Measurements from ENCODE around the gene SH3BP5.

SH3BP5 gene

DNA sequence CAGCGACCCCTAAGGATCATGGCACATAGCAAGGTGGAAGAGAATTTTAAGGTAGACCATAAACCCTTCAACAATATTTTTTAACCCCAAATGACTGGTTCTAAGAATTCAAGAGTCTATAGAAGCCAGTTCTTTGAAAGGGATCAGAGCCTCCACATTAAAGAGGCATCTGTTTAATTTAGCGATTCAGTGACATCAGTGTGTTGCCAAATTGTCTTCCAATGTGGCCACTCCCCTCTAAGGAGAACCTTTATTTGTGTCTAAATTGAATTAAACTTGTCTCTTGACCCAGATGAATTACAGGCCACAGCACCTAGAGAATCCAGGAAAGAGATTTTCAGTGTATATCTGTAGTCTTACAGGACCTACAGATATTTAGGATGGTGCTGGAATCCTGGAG lies 6.6 kb upstream of the SH3BP5 start:
- Mint-ChIP-seq H3K36me3 (ENCODE audit: low read depth) (no peaks in the 10 kb centered on the region), H3K4me1 (ENCODE audit: low read depth) (peaks cover 17% of the 10 kb centered on the region), H3K4me3 (no peak overlapping the region), H3K9me3 (no peaks in the 10 kb centered on the region), H3K27me3 (ENCODE audit: low read depth) (peaks cover 4% of the 10 kb centered on the region), H3K27ac (no peak overlapping the region)

GRCh38 chr3:15337963-15338362 lies 5.6 kb upstream of the SH3BP5 start:
- Mint-ChIP-seq H3K9me3 (no peaks in the 10 kb centered on the region), H3K4me3 (no peak overlapping the region), H3K36me3 (ENCODE audit: low read depth) (no peaks in the 10 kb centered on the region), H3K27ac (no peak overlapping the region), H3K27me3 (ENCODE audit: low read depth) (peaks cover 4% of the 10 kb centered on the region), H3K4me1 (ENCODE audit: low read depth) (peaks cover 26% of the 10 kb centered on the region)

DNA sequence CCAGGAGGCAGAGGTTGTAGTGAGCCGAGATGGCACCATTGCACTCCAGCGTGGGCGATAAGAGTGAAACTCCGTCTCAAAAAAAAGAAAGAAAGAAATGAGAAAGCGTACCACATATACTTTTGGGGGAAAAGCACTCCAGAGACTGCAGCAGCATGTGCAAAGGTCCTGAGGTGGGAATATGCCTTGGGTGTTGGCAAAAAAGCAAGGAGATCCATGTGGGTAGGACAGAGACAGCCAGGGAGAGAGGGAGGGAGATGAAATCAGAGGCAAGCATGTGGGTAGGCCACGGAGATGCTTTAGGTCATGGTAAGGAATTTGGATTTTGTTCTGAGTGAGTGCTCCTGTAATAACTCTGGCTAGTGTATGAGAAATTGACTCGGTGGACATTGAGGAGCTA lies 3.7 kb upstream of the SH3BP5 start:
- Mint-ChIP-seq H3K4me1 (ENCODE audit: low read depth) (peaks cover 28% of the 10 kb centered on the region), H3K9me3 (no peaks in the 10 kb centered on the region), H3K27me3 (ENCODE audit: low read depth) (peaks cover 1% of the 10 kb centered on the region), H3K36me3 (ENCODE audit: low read depth) (peaks cover 4% of the 10 kb centered on the region), H3K4me3 (no peak overlapping the region), H3K27ac (no peak overlapping the region)

- Mint-ChIP-seq H3K9me3 (no peaks in the 10 kb centered on the region), H3K27me3 (ENCODE audit: low read depth) (no peaks in the 10 kb centered on the region), H3K27ac (peak overlapping the region; percentile 52), H3K36me3 (ENCODE audit: low read depth) (peaks cover 23% of the 10 kb centered on the region), H3K4me3 (no peak overlapping the region), H3K4me1 (ENCODE audit: low read depth) (peaks cover 44% of the 10 kb centered on the region)
Observed at GRCh38 chr3:15333956-15334263, 1.5 kb upstream of the SH3BP5 start.

GRCh38 chr3:15333099-15333955 lies 941 bp upstream of the SH3BP5 start:
- Mint-ChIP-seq H3K9me3 (no peaks in the 10 kb centered on the region), H3K4me1 (ENCODE audit: low read depth) (peaks cover 48% of the 10 kb centered on the region), H3K4me3 (peak overlapping the region; percentile 86), H3K36me3 (ENCODE audit: low read depth) (peaks cover 26% of the 10 kb centered on the region), H3K27ac (peak overlapping the region; percentile 52), H3K27me3 (ENCODE audit: low read depth) (no peaks in the 10 kb centered on the region)

DNA sequence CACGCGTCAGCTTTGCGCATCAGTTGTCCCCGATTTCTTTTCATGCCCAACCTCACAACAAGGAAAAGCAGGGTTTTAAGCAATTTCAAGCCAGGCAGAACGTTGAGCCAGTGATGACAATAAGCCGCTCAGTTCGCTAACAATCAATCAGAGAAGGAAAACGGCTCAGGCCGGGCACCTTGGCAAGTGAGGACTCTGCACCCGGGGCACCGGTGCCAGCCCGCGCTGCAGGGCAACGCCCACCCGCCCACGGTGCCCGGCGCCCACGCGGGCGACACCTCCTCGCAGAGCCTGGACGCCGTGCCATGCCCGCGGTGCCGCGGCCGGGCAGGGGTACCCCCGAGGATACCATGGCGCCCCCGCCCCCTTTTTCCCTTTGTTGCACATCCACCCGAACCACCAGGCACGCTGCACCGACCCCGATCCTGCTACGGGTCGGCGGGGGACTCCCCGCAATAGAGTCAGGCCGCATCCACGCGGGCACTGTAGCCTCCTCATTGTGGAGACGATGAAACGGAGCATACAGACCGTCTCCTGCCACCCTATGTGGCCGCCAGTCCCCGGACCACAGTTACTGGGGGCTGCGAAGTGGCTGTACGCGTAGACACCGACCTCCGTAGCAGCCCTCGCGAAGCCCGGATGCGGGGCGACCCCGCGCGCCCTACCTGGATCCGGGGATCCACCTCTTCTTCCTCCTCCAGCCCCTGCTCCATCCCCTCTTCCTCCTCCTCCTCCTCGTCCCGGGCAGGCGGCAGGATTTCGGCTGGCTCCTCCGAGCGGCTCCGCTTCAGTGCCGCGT lies 581 bp downstream of the SH3BP5 start:
- Mint-ChIP-seq H3K4me1 (ENCODE audit: low read depth) (peaks cover 60% of the 10 kb centered on the region), H3K9me3 (no peaks in the 10 kb centered on the region), H3K27ac (peak overlapping the region; percentile 80), H3K27me3 (ENCODE audit: low read depth) (no peaks in the 10 kb centered on the region), H3K4me3 (peak overlapping the region; percentile 93), H3K36me3 (ENCODE audit: low read depth) (peaks cover 36% of the 10 kb centered on the region)

GRCh38 chr3:15331072-15331605 lies 1.2 kb downstream of the SH3BP5 start:
- Mint-ChIP-seq H3K36me3 (ENCODE audit: low read depth) (peaks cover 41% of the 10 kb centered on the region), H3K9me3 (no peaks in the 10 kb centered on the region), H3K4me3 (peak overlapping the region; percentile 93), H3K27ac (peak overlapping the region; percentile 68), H3K27me3 (ENCODE audit: low read depth) (no peaks in the 10 kb centered on the region), H3K4me1 (ENCODE audit: low read depth) (peaks cover 64% of the 10 kb centered on the region)

DNA sequence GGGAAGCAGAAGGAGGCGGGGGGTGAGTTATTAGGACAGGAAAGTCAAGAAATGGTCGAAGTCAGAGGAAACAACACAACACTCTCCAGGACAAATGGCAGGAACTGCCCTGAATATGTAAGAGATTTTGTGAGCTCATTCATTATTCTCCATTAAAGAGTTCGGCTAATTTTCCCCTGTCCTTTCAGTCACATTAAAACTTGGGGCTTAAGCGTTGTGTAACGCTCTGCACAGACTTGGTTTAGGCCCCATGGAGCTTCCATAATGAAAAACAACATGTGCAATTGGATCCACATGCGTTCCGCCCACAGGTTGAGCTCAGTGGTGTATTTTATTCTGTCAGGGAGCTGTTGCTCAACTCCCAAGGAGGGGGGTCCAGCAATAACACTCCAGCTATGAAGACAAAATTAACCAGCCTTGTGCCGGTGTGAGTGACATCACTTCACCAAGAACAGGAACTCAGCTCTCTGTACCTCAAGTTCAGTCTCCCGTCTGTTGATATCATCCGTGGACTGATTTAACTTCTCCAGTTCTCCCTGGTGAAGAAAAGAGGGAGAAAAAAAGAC lies 2.3 kb downstream of the SH3BP5 start:
- Mint-ChIP-seq H3K36me3 (ENCODE audit: low read depth) (peaks cover 51% of the 10 kb centered on the region), H3K27me3 (ENCODE audit: low read depth) (no peaks in the 10 kb centered on the region), H3K9me3 (no peaks in the 10 kb centered on the region), H3K4me1 (ENCODE audit: low read depth) (peaks cover 71% of the 10 kb centered on the region), H3K4me3 (peak overlapping the region; percentile 93), H3K27ac (no peak overlapping the region)

DNA sequence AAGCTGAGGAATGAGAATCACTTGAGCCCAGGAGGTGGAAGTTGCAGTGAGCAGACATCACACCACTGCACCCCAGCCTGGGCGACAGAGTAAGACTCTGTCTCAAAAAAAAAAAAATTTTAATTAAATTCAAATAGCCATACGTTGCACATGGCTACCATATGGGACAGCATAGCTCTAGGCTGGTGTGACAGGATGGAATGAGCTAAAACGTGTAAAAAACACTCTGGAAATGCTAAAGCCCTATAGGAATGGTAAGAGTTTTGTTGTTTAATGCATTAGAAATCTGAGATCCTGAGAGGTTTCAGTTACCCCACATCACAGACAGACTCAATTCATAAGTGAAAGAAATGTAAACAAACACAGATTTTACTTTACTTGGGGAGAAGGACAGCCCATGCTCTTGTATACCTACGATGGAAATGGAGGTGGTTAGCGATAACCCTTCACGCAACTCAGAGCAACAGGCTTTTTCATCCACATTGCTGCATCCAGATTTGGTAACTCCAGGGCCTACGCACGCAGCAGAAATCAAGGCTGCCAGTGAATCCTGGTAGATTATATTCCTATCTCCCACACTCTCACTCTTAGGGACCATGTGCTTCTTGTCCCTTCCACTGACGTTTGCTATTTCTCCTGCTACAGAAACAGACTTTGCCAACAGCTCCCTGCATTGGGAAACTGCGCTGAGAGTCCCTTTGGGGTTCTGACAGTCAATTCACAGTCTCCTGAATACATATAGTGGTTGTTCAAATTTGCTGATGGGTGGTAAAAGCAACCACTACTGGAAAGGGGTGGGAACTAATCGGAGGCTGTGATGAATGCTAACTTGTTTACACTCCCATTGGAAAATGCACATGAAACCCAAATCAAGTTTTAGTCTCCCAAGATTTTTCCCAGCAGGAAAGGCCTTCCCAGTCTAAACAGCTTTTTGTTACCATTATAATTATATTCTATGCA lies 3.1 kb downstream of the SH3BP5 start:
- peak overlapping the region; percentile 12 for H3K27ac Mint-ChIP-seq
- H3K27me3 Mint-ChIP-seq (ENCODE audit: low read depth) = no peaks in the 10 kb centered on the region
- H3K4me3 Mint-ChIP-seq = peak overlapping the region; percentile 93
- peaks cover 56% of the 10 kb centered on the region for H3K36me3 Mint-ChIP-seq (ENCODE audit: low read depth)
- no peaks in the 10 kb centered on the region for H3K9me3 Mint-ChIP-seq
- H3K4me1 Mint-ChIP-seq (ENCODE audit: low read depth) = peaks cover 78% of the 10 kb centered on the region

DNA sequence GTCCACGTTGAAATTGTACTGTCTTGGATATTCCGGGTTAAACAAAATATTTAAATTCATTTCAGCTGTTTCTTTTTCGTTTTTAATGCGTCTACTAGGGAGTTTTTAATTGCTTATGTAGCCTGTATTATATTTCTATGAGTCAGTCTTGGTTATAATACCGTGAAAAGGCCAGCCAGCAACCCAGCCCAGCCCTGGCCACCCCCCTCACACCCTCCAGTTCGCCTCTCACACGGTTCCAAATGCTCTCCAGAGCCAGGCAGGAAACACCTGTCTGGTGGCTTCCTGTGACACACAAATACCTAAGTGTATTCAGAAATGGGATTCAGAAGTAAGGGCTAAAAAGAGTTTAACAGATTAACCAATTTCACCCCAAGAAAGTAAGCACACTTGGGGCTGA lies 4.4 kb downstream of the SH3BP5 start:
- Mint-ChIP-seq H3K4me3 (peak overlapping the region; percentile 67), H3K4me1 (ENCODE audit: low read depth) (peaks cover 73% of the 10 kb centered on the region), H3K27me3 (ENCODE audit: low read depth) (no peaks in the 10 kb centered on the region), H3K36me3 (ENCODE audit: low read depth) (peaks cover 66% of the 10 kb centered on the region), H3K27ac (peak overlapping the region; percentile 52), H3K9me3 (no peaks in the 10 kb centered on the region)

DNA sequence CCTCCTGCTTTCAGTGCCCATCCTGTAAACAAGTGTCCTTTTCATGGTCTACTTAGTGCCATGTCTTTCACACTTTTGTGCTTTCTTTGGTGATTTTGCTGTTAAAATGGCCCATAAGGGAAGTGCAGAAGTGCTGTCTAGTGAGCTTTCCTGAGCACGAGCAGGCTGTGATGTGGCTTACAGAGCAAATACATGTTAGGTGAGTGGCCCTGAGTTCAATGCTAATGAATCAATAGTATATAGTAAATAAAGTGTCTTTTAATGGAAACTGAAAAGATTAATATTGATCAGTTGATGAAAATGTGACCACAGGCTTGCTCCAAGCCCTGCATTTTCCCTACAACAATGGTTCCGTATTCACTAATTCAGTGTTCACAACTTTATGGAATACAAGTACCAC lies 5.7 kb downstream of the SH3BP5 start:
- H3K27me3 Mint-ChIP-seq (ENCODE audit: low read depth) = no peaks in the 10 kb centered on the region
- peaks cover 72% of the 10 kb centered on the region for H3K4me1 Mint-ChIP-seq (ENCODE audit: low read depth)

DNA sequence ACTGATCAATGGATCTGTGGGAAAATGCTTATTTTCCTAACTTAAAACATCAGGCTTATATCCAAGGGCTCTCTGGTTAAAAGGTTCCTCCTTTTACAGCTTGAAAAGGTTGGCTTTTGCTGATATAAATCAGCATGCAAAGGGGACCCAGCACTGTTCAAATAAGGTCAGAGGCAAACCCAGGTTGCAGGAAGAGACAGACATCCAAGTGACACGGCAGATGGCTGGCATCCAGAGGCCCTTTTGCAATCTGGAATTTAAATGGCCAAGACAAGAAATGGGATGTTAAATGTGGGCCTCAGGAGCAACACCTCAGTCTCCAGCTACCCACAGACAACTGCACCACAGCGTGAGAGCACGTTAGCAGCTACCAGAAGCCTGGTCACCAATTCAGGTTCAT lies 6.3 kb downstream of the SH3BP5 start:
- Mint-ChIP-seq H3K4me1 (ENCODE audit: low read depth) (peaks cover 73% of the 10 kb centered on the region), H3K4me3 (no peak overlapping the region), H3K36me3 (ENCODE audit: low read depth) (peaks cover 70% of the 10 kb centered on the region), H3K27me3 (ENCODE audit: low read depth) (no peaks in the 10 kb centered on the region), H3K9me3 (no peaks in the 10 kb centered on the region), H3K27ac (no peak overlapping the region)

More for the DNA sequence above, 5.7 kb downstream of the SH3BP5 start:
- Mint-ChIP-seq H3K27ac (no peak overlapping the region), H3K36me3 (ENCODE audit: low read depth) (peaks cover 68% of the 10 kb centered on the region), H3K4me3 (no peak overlapping the region), H3K9me3 (no peaks in the 10 kb centered on the region)

GRCh38 chr3:15325228-15325627 lies 7.2 kb downstream of the SH3BP5 start:
- H3K4me1 Mint-ChIP-seq (ENCODE audit: low read depth) = peaks cover 73% of the 10 kb centered on the region
- no peak overlapping the region for H3K27ac Mint-ChIP-seq
- H3K36me3 Mint-ChIP-seq (ENCODE audit: low read depth) = peaks cover 68% of the 10 kb centered on the region
- H3K27me3 Mint-ChIP-seq (ENCODE audit: low read depth) = no peaks in the 10 kb centered on the region
- H3K9me3 Mint-ChIP-seq = no peaks in the 10 kb centered on the region
- H3K4me3 Mint-ChIP-seq = no peak overlapping the region

GRCh38 chr3:15324379-15324808 lies 8.0 kb downstream of the SH3BP5 start:
- Mint-ChIP-seq H3K4me3 (no peak overlapping the region), H3K27ac (no peak overlapping the region), H3K36me3 (ENCODE audit: low read depth) (peaks cover 66% of the 10 kb centered on the region), H3K4me1 (ENCODE audit: low read depth) (peaks cover 73% of the 10 kb centered on the region), H3K9me3 (no peaks in the 10 kb centered on the region), H3K27me3 (ENCODE audit: low read depth) (no peaks in the 10 kb centered on the region)

Data from T-helper 1 cell treated with Interleukin-12 subunit alpha and Interleukin-12 subunit beta and Interleukin-4 antibody, amounts not matched to agents 30 μg/mL and 1 μg/mL, for 36 hours (primary cell).